RKO (cell line): ENCODE results near the gene ZNF644.
A peak's percentile ranks its signal among the peaks of the same experiment; 100 is the strongest.

Experiments
- DNase-seq: peaks from one replicate; pipeline ENCODE4 v3.0.0-alpha.2; 2016; ENCODE audit warnings: low spot score

ZNF644 gene

DNA sequence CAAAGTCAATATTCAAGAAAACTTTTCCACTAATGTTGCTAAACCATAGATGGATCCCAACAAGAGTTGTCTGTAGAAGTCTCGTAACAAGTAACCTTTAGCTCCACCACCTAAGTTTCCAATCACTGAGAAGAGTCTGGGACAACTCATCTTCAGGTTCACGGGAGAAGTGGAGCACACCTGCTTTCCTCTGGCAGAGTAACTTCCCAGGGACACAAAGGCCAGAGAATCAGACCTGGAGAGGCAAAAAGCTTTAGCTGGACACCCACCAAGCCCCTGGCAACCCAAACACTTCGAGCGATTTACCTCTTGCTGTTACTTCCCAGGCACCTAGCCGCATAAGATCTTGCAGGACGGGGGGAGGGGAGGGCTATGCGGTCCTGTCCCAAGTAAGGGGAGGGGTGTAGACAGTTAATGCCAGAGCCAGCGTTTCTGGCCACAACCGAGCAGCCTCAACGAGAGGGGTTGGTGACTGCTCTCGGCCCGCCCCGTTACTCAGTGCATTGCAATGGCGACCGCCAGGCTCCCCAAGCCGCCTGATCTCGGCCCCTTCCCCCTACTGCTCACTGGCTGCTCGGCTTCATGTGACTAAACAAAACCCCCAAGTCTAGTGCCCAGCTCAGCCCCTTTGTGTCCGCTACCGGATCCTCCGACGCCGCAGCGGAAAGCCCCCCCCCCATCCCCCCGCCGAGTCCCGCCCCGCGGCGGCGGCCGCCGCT is 709 bp downstream of the ZNF644 start:
- peak; percentile 80 for DNase-seq

GRCh38 chr1:91020486-91020885 is 1.3 kb downstream of the ZNF644 start:
- no peak for DNase-seq

- DNase-seq: peak; percentile 59
Measured at GRCh38 chr1:91018006-91018405, 3.8 kb downstream of the ZNF644 start.

DNA sequence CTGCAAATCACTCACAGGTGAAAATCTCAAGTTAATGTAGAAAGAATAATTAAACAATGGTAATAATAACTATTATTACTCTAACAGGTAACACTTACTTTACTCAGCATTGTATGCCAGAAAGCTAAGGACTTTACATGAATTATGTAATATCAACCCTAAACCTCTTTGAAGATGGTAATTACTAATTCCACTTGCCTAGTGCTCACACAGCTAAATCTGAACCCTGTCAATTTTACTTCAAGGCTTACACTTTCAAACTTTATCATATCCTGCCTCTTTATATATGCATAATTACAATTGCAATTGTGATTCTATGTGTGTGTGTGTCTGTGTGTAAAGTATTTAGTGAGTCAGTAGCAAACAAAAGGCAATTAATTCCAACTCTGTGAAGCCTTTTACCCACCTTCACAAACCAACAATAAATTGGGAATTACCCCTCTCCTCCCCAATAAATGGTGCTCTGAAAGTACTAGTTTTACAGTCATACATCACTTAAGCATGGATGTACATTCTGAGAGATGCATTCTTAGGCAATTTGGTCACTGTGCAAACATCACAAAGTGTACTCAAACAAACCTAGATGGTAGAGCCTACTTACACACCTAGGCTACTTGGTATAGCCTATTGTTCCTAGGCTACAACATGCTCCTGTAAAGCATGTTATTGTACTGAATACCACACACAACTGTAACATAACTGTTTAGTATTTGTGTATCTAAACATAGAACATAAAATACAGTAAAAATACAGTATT is 5.9 kb downstream of the ZNF644 start:
- DNase-seq: peak; percentile 48

- DNase-seq: no peak
Measured at GRCh38 chr1:91015358-91015780, 6.5 kb downstream of the ZNF644 start.

- no peak for DNase-seq
Measured at GRCh38 chr1:91014475-91014874, 7.4 kb downstream of the ZNF644 start.

DNA sequence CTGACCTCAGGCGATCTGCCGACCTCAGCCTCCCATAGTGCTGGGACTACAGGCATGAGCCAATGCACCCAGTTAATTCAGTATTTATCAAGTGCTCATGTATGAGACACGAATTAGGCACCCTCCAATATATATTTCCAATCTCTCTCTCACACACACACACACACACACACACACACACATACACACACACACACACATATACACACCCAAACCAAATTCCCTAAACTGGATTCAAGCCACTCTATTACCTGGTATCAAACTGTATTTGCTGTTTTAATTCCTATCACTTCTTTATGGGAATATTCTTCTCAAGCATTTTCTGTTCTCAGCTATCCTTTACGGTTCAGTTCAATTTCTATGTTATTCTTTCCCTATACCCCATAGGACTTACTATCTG is 8.5 kb downstream of the ZNF644 start:
- no peak for DNase-seq

- DNase-seq: no peak
Measured at GRCh38 chr1:91012196-91012595, 9.6 kb downstream of the ZNF644 start.

DNA sequence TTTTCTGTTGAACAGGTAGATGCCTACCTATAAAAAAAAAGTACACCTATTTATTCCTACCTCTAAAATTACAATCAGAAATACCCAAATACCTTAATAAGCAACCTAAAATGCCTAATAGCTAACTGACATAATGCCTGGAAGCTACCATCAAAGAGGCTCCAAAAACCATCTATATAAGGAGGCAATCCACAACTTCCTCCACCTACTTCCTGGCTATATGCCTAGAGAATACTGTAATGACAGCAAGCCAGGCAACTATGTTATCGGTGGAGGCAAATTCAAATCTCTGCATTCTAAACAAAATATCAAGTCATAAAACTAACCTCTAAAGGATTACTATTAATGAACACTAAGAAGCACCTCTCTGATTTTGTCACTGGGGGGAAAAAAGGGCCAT is 10.1 kb downstream of the ZNF644 start:
- DNase-seq: no peak

GRCh38 chr1:91007827-91008226 is 14.0 kb downstream of the ZNF644 start:
- DNase-seq: no peak

GRCh38 chr1:91007092-91007491 is 14.7 kb downstream of the ZNF644 start:
- DNase-seq: no peak

- DNase-seq: no peak
Measured at GRCh38 chr1:91006113-91006908, 15.5 kb downstream of the ZNF644 start.

DNA sequence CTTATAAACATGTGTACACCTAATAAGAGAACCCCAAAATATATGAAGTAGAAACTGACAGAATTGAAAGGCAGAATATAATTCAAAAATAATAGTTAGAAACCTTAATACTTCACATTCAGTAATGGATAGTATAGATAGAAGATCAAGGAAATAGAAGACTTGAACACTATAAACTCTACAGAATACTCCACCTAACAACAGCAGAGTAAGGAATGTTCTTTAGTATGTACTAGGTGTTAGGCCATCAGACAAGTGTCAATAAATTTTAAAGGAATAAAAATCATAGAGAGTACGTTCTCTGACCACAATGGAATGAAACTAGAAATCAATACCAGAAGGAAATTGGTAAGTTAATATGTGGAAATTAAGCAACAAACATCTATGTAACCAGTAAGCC is 16.6 kb downstream of the ZNF644 start:
- no peak for DNase-seq

DNA sequence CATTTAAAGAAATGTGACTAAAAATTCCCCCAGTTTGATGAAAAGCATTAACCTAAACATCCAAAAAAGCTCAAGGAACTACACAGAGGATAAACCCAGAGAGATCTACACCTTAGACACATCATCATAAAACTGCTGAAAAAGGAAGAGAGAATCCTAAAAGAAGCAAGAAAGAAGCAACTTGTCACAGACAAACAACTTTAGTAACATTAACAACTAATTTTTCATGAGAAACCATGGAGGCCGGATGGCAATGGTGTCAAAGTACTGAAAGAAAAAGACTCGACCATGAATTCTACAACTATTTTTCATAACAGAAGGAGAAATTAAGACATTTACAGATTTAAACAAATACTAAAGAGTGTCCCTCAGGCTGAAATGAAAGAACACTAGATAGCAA is 17.7 kb downstream of the ZNF644 start:
- no peak for DNase-seq

DNA sequence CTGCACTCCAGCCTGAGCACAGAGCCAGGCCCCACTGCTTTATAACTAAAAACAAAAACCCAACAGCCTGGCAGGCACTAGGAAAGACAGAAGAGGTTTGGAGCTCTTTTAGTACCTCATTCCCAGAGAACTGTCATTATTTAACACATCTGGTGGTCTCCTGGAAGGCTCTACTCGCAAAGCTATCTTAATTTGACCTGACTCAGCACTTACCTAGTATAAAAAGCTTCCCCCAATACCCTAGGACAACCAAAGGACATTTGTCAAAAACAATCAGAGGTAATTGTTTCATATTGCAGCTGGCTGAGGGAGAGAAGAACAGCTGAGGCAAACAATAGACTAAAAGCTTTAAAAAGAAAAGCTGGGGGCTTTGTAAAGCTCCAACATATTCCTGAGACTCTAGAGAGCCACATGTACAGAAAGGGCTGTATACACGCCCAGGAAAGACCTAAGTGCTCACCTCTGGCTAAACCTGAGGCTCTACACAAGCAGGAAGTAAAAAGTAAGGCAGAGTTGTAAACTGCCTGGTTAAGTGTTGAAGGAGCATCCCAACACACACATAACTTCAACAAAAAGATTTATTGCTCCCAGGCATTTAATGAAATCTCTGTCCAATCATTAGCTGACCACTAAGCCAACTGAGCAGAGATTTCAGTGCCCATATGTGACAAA is 25.0 kb downstream of the ZNF644 start:
- DNase-seq: no peak

DNA sequence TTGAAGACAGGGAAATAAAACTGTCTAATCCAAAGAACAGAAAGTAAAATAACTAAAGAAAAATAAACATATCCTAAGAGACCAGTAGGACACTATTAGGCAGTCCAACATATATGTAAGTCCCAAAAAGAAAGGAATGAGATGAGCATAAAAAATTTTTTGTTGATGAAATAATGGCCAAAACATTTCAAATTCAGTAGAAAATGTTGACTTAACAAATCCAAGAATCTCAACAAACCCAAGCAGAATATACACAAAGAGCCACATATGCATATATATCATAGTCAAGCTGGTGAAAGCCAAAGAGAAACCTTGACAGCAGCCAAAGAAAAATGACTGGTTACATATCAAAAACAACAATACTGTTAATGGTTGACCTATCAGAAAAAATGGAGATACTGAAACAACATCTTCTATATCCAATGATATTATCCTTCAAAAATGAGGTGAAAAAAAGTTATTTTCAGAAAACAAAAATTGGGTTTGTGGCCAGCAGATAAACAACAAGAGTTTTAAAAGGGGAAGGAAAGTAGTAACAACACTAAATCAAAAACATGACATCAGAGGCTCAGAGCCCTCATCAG is 26.4 kb downstream of the ZNF644 start:
- no peak for DNase-seq

GRCh38 chr1:90994461-90994860 is 27.4 kb downstream of the ZNF644 start:
- no peak for DNase-seq

DNA sequence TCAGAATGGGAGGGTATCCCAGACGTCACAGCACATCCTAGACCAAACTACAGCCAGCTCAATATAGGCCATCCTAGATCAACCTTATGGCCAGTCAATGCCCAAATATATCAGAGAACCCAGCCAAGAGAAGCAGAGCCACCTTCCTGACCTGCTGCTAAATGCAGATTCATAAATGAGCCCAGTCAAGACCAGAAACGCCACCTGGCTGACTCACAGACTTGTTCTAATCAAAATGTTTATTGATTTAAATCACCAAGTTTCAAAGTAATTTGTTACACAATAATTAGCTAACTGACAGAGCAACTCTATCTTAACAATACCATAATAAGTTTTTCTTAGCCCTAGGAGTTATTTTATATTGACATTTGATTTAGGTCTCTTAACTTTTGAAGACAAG is 28.6 kb downstream of the ZNF644 start:
- DNase-seq: no peak

DNA sequence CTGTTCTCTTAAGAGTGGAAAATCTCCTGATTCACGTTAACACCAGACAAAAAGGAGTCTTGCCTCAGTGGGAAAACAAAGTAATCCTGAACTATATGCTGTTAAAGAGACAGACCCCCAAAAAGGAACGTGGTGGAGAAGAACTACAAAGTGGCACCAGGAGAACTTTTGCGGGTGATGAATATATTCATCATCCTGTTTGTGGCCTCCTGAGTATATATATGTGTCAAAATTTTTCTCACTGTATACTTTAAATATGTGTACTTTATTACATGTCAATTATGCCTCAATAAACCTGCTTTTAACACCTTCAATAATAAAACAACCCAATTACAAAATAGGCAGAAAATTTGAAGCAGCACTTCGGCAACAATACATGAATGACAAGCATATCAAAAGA is 31.1 kb downstream of the ZNF644 start:
- no peak for DNase-seq

DNA sequence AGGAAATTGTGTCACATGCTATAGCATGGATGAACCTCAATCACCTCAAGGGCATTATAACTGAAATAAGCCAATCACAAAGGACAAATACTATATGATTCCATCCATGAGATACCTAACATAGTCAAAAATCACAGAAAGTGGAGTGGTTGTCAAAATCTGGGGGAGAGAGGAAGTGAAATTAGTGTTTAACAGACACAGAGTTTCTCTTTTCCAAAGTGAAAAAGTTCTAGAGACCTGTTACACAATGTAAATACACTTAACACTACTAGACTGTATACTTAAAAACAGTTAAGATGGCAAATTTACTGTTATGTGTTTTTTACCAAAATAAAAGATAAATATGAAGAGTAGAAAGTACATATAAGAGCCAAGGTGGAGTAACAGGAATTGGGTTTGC is 31.8 kb downstream of the ZNF644 start:
- DNase-seq: no peak

- DNase-seq: no peak
Measured at GRCh38 chr1:90989302-90989701, 32.5 kb downstream of the ZNF644 start.

DNA sequence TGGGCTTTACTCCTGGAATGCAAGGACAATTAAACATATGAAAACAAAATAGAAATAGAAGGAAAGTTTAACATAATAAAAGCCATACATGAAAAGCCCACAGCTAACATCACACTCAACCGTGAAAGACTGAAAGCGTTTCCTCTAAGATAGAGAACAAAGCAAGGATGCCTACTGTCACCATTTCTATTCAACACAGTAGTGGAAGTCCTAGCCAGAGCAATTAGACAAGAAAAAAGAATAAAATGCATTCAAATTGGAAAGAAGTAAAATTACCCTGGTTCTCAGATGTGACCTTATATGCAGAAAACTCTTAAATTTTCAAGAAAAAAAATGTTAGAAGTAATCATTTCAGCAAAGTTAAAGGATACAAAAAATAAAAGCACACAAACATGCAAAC is 34.0 kb downstream of the ZNF644 start:
- DNase-seq: no peak
